SU-DHL-6 (cell line): ENCODE measurements around the gene EFCAB8.

Source experiments
- H2AFZ ChIP-seq: fragments of 200-600 bp; sonication (generic); 2 replicates; pipeline ENCODE4 v1.6.1; 2014; ENCODE audit warnings: low read depth, mild to moderate bottlenecking, moderate library complexity, mixed read lengths, antibody characterized with exemption, low read length; ENCODE audit not compliant: severe bottlenecking
- H3F3A ChIP-seq: fragments of 200-600 bp; shearing (Covaris generic); 2 replicates; pipeline ENCODE4 v1.6.0; 2016; ENCODE audit warnings: antibody characterized with exemption, mild to moderate bottlenecking; ENCODE audit not compliant: insufficient read depth
- H3K27ac ChIP-seq: fragments of 200-600 bp; sonication (generic); 2 replicates; pipeline ENCODE4 v1.5.1; 2016; ENCODE audit warnings: low read depth, mild to moderate bottlenecking, low read length, moderate library complexity, mixed read lengths
- H3K27me3 ChIP-seq: fragments of 200-600 bp; sonication (generic), shearing (Covaris generic); 2 replicates; pipeline ENCODE4 v1.6.0; 2014; ENCODE audit warnings: mild to moderate bottlenecking, low read length
- H3K36me3 ChIP-seq: fragments of 200-600 bp; sonication (generic); 2 replicates; pipeline ENCODE4 v1.6.1; 2014; ENCODE audit warnings: mild to moderate bottlenecking, low read length, mixed read lengths
- H3K4me2 ChIP-seq: fragments of 300-600, 200-600 bp; shearing (Covaris generic), sonication (generic); 2 replicates; pipeline ENCODE4 v1.6.0; 2014; ENCODE audit warnings: low read length, low read depth, mild to moderate bottlenecking; ENCODE audit not compliant: poor library complexity, severe bottlenecking
- H3K4me3 ChIP-seq: fragments of 200-600 bp; sonication (generic); 2 replicates; pipeline ENCODE4 v1.5.1; 2014; ENCODE audit warnings: antibody characterized with exemption, low read length, mild to moderate bottlenecking, mixed read lengths; ENCODE audit not compliant: insufficient read depth, poor library complexity, severe bottlenecking
- H3K79me2 ChIP-seq: fragments of 200-600 bp; sonication (generic); 2 replicates; pipeline ENCODE4 v1.6.1; 2014; ENCODE audit warnings: mild to moderate bottlenecking, low read length, moderate library complexity; ENCODE audit not compliant: insufficient read depth
- H3K9ac ChIP-seq: fragments of 200-600 bp; sonication (generic); 2 replicates; pipeline ENCODE4 v1.7.0; 2014; ENCODE audit warnings: mild to moderate bottlenecking, low read length
- H3K9me2 ChIP-seq: fragments of 200-600 bp; sonication (generic); replicated peaks from 2 replicates; pipeline ENCODE4 v1.6.1; 2014; ENCODE audit warnings: low read length; ENCODE audit not compliant: insufficient read depth
- H3K9me3 ChIP-seq: fragments of 200-600 bp; sonication (generic); 2 replicates; pipeline ENCODE4 v1.6.1; 2014; ENCODE audit warnings: low read length, mixed read lengths; ENCODE audit not compliant: insufficient read depth
- H4K20me1 ChIP-seq: fragments of 200-600 bp; sonication (generic); 2 replicates; pipeline ENCODE4 v1.6.1; 2014; ENCODE audit warnings: low read depth, mild to moderate bottlenecking, antibody characterized with exemption, low read length, moderate library complexity, mixed read lengths
- CTCF ChIP-seq: fragments of 200-600 bp; sonication (generic); IDR thresholded peaks from one replicate; pipeline ENCODE4 v1.5.1; 2017; ENCODE audit warnings: antibody characterized with exemption, mild to moderate bottlenecking, low read length, moderate library complexity; ENCODE audit not compliant: insufficient read depth, poor library complexity, severe bottlenecking
- EZH2phosphoT487 ChIP-seq: fragments of 200-600 bp; sonication (generic), shearing (Covaris generic); conservative IDR thresholded peaks from 2 replicates; pipeline ENCODE4 v1.6.1; 2018; ENCODE audit warnings: mild to moderate bottlenecking, antibody characterized with exemption, low read length, moderate library complexity, mixed read lengths

The EFCAB8 gene

GRCh38 chr20:32958574-32958973 is 99.9 kb downstream of the EFCAB8 start:
- Histone ChIP-seq H3K9me3 (peaks cover 7% of the 10 kb centered on the region; the same call in 1 of the 2 replicates), H3K79me2 (no peaks in the 10 kb centered on the region), H3K9me2 (no peaks in the 10 kb centered on the region), H3K36me3 (peaks cover 7% of the 10 kb centered on the region; the same call in 1 of the 2 replicates), H3K27me3 (no peaks in the 10 kb centered on the region), H3K4me3 (no peak overlapping the region), H2AFZ (no peak overlapping the region), H3K9ac (no peak overlapping the region), H3K27ac (no peak overlapping the region), H3F3A (no peaks in the 10 kb centered on the region), H4K20me1 (no peaks in the 10 kb centered on the region), H3K4me2 (no peak overlapping the region)
- TF ChIP-seq CTCF (no peak), EZH2phosphoT487 (no peak)

DNA sequence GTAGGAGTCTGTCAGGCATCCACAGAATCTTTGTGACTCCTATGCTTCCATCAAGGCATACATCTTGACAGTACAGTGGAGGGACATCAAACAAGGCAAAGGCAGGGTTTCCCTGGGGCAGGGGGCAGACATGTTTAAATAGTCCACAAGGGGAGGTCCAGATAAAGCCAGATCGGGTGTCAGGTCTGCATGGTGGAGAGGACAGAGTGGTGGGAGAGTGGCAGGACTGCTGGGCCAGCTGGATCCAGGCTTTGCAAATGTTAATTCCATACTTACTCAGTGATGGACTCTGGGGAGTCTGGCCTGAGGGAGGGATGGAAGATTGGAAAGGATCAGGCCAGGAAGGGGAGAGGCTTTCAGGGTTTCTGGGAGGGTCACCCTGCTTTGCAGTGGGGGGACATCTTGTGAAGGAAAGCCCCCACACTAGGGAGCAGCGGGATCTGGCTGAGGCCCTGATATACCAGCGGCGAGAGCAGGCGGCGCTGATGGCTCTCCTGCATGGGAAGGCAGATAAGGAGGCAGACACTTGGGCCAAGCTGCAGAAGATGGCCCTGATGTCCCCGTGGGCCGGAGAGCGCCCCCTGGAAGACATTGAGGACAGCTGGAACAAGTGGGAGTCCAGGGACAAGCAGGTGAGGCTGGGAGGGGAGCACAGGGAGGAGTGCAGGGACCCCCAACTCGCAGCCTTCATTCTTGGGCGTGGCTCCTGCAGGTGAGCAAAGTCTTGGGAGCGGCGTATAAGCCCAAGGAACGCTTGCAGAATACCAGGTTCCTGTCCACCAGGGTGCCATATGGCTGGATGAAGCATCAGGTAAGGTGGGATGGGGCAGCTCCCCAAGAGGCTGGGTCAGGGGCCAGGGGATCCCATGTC is 100.9 kb downstream of the EFCAB8 start:
- H2AFZ ChIP-seq = no peak overlapping the region

GRCh38 chr20:32960222-32960518 is 101.4 kb downstream of the EFCAB8 start:
- Histone ChIP-seq H3K9ac (no peak overlapping the region), H3K9me3 (peaks cover 7% of the 10 kb centered on the region; the same call in 1 of the 2 replicates), H3K27ac (no peak overlapping the region), H3F3A (no peaks in the 10 kb centered on the region), H2AFZ (no peak overlapping the region), H3K9me2 (no peaks in the 10 kb centered on the region), H3K79me2 (no peaks in the 10 kb centered on the region), H3K4me3 (no peak overlapping the region), H3K27me3 (no peaks in the 10 kb centered on the region), H3K4me2 (no peak overlapping the region), H4K20me1 (no peaks in the 10 kb centered on the region), H3K36me3 (peaks cover 7% of the 10 kb centered on the region; the same call in 1 of the 2 replicates)
- TF ChIP-seq CTCF = no peak
- TF ChIP-seq EZH2phosphoT487 = no peak

More for the DNA sequence above, 100.9 kb downstream of the EFCAB8 start:
- no peaks in the 10 kb centered on the region for H3F3A ChIP-seq
- no peak for TF ChIP-seq CTCF
- H3K36me3 ChIP-seq = peaks cover 7% of the 10 kb centered on the region; the same call in 1 of the 2 replicates
- H3K9ac ChIP-seq = no peak overlapping the region
- no peaks in the 10 kb centered on the region for H3K79me2 ChIP-seq
- no peaks in the 10 kb centered on the region for H3K27me3 ChIP-seq
- no peak overlapping the region for H3K4me2 ChIP-seq
- no peaks in the 10 kb centered on the region for H4K20me1 ChIP-seq
- no peak overlapping the region for H3K27ac ChIP-seq
- H3K9me2 ChIP-seq = no peaks in the 10 kb centered on the region
- peaks cover 7% of the 10 kb centered on the region; the same call in 1 of the 2 replicates for H3K9me3 ChIP-seq
- no peak overlapping the region for H3K4me3 ChIP-seq
